ENCODE results near the gene ODF4.

DNA sequence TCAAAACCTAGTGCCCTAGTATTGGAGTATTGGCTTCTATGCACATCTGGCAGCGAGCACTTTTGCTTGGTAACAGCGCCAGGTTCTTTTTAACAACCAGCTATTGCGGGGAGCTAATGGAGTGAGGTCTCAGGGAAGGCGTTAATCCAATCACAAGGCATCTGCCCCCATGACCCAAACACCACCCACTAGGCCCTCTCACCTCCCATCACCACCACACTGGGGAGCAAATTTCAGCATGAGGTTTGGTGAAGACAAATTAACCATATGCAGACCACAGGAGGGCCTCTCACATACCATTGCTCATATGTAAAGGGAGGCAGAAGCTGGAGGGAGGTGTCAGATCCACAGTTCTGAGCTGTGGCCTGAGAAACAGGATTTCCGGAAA, 893 bp upstream of the ODF4 start:
- TF ChIP-seq, protein P1, sequence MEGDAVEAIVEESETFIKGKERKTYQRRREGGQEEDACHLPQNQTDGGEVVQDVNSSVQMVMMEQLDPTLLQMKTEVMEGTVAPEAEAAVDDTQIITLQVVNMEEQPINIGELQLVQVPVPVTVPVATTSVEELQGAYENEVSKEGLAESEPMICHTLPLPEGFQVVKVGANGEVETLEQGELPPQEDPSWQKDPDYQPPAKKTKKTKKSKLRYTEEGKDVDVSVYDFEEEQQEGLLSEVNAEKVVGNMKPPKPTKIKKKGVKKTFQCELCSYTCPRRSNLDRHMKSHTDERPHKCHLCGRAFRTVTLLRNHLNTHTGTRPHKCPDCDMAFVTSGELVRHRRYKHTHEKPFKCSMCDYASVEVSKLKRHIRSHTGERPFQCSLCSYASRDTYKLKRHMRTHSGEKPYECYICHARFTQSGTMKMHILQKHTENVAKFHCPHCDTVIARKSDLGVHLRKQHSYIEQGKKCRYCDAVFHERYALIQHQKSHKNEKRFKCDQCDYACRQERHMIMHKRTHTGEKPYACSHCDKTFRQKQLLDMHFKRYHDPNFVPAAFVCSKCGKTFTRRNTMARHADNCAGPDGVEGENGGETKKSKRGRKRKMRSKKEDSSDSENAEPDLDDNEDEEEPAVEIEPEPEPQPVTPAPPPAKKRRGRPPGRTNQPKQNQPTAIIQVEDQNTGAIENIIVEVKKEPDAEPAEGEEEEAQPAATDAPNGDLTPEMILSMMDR (IDR thresholded peaks at IDR 0.05): no peak
- no peak for TF ChIP-seq YY1 (IDR thresholded peaks at IDR 0.05; ENCODE audit: low read depth)
- TF ChIP-seq TAF1 (IDR thresholded peaks at IDR 0.05; ENCODE audit: borderline replicate concordance, low read depth, low read length): no peak
- TF ChIP-seq, protein P2, sequence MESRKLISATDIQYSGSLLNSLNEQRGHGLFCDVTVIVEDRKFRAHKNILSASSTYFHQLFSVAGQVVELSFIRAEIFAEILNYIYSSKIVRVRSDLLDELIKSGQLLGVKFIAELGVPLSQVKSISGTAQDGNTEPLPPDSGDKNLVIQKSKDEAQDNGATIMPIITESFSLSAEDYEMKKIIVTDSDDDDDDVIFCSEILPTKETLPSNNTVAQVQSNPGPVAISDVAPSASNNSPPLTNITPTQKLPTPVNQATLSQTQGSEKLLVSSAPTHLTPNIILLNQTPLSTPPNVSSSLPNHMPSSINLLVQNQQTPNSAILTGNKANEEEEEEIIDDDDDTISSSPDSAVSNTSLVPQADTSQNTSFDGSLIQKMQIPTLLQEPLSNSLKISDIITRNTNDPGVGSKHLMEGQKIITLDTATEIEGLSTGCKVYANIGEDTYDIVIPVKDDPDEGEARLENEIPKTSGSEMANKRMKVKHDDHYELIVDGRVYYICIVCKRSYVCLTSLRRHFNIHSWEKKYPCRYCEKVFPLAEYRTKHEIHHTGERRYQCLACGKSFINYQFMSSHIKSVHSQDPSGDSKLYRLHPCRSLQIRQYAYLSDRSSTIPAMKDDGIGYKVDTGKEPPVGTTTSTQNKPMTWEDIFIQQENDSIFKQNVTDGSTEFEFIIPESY (IDR thresholded peaks at IDR 0.05; ENCODE audit: borderline replicate concordance, low read depth): no peak
